ENCODE data around the gene NF1.

DNA sequence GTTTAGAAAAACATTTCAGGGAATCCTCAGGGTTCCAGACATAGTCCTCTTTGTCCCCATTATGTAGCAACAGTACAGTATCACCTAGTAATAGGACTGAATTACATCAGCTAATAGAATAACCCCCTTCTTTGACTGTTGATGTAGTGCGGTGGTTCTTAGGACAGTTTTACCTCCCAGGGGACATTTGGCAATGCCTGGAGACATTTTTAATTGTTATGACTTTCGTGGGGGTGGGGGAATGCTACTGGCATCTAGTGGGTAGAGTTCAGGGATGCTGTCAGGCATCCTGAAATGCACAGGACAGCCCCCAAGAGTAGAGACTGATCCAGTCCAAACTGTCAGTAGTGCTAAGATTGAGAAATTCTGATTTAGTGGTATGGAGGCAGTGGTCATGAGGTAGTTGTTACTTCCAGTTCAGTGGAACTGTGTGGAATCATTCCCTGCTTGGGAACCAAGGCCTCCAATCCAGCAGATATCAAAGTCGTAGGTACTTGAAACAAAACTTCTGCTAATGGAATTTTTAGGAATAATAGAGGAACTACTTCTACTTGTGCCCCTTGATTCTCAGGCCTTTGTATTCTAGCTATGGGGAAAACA, 20.3 kb downstream of the NF1 start:
- TF ChIP-seq POLR2A (IDR thresholded peaks at IDR 0.05), result no peak
- TF ChIP-seq, protein P1, sequence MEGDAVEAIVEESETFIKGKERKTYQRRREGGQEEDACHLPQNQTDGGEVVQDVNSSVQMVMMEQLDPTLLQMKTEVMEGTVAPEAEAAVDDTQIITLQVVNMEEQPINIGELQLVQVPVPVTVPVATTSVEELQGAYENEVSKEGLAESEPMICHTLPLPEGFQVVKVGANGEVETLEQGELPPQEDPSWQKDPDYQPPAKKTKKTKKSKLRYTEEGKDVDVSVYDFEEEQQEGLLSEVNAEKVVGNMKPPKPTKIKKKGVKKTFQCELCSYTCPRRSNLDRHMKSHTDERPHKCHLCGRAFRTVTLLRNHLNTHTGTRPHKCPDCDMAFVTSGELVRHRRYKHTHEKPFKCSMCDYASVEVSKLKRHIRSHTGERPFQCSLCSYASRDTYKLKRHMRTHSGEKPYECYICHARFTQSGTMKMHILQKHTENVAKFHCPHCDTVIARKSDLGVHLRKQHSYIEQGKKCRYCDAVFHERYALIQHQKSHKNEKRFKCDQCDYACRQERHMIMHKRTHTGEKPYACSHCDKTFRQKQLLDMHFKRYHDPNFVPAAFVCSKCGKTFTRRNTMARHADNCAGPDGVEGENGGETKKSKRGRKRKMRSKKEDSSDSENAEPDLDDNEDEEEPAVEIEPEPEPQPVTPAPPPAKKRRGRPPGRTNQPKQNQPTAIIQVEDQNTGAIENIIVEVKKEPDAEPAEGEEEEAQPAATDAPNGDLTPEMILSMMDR (IDR thresholded peaks at IDR 0.05 in 8 of 11, conservative IDR thresholded peaks at IDR 0.05 in 3 of 11), result no peak
